GM19467 (cell line): ENCODE results near the gene TBK1.

ENCODE experiments used
- ATAC-seq: cut with Tn5 transposase; IDR thresholded peaks from one replicate; pipeline ENCODE4 v1.9.1; 2021; ENCODE audit warnings: mild to moderate bottlenecking, moderate library complexity; ENCODE audit not compliant: unreplicated experiment

The TBK1 gene

DNA sequence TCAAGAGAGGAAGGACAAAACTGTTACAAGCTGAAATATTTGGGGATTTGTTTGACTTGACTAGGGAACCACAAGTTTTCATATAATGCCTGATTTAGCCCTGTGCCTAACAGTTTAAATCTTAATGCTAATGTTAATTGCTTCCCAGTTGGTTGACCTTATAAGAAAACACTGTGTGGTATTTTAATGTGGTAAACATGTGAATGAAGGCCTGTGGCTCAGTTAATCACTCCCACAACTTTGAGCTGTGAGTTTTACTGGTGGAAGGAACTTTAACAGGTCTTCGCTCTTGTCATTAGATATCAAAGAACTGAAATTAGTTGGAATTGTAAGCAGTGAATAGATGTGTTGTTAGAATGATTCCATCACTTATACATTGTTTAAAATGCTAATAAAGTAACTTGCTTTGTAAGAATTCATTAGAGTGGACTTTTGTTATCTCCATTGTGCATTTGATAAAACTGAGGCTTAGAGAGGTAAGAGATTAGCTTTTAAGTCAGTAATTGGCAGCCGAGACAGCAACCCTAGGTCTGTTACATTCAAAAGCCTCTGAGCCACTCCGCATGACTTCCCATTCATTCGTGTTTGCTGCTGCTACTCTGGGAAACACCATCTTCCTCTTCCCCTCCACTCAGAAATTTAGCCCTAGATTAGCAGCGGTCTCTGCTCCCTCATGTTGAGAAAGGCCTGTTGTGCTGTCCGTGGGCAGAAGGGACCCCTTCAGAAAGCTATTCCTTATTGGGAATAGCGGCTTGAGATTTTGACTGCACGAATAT is 1.0 kb upstream of the TBK1 start:
- no peak for ATAC-seq

DNA sequence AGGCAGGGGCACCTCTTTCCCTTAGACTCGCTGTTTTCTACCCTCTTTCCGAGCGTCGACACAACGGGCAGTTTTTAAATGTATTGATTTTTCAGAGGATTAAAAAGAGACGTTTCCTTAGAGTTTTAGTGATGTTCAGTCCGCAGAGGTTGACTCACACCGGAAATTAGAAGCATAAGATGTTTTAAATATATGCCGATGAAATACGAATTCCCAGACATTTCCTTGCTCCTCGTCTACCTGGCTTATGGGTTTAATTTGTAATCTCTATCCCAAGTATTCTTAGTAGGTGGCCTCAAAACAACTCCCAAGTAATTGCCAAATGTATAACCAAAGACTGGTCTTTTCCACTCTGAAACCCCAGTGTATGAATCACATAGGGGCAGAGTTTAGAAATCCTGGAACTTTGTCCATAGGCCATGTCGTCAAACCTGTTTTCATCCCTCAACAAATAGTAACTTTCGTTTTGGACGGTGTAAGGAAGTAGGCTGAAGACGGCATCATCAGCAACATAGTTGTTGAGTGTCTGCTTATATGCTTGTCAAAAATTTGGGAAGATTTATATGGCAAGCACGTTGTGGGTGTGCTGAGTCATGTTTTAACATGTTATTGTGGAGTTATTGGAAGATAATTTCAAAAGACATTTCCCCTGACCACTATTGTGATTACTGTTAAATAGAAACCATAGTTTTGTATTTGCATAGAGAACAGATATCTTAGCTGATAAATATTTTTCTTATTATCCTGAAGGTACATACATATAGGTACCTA is 824 bp downstream of the TBK1 start:
- no peak for ATAC-seq

DNA sequence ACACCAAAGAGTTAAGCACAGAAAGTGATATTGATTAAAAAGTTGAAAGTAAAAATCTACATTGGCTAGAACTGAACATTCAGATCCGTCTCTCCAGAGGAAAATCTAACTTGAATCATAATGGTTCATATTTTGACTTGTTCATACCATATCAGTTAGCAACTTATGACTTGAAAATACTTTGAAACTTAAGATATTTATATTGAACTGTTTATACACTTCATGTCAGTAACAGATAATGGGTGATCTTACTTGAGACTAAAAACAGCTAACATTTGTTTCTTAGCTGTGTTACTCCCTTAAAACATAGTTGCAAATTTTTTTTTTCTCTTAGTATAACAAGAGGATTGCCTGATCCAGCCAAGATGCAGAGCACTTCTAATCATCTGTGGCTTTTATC is 3.6 kb downstream of the TBK1 start:
- ATAC-seq = no peak

DNA sequence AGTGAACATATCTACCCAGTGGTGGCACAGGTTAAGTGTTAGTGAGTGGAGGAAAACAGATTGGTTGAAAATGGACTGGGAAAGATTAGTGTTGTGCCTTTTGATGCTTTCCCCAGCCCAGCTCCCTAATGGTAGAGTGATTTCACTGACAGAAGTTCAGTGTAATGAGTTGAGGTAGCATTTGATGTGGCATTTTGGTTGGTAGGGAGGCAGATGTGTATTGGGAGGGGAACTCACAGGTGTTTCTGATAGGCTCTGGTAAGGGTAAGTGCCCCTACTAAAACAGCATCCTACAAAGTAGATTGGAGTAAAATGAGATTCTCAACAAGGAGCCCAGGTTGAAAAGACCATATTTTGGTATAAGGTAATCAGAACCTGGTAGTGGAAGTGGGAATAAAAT is 4.2 kb downstream of the TBK1 start:
- no peak for ATAC-seq

DNA sequence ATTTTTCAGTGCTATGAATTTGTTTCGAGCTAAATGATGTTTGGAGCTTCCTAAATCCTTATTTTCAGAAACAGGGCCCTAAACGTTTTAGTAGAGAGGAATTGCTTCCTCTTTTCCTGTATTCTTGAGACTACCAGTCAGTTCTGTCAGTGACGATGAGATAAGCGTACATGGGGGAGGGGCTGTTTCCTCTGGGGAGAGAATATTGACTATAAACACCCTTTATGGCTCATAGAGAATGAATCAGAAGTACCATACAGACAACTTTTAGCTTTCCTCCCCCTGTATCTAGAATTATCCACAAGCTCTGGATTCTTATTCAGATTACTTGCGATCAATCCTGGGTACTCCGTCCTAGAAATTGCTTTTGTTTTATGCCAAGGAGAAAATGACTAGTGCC is 5.1 kb downstream of the TBK1 start:
- ATAC-seq = no peak

DNA sequence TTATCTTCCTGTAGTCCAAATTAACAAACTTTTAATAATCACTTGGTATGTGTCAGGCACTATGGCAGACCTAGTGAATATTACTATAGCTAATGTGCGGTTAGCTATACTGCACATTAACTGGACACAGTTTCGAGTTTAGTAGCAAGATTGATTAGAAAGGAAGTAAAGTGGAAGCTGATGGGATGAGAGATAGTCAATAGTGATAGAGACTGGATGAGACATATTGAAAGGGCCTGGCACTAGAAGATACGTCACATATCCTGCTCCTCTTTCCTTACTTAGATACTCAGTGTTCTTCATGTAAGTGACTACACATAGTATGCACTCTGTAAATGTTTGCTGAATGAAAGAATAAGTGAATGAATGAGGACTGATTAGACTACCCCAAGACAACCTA is 5.5 kb downstream of the TBK1 start:
- ATAC-seq = no peak

DNA sequence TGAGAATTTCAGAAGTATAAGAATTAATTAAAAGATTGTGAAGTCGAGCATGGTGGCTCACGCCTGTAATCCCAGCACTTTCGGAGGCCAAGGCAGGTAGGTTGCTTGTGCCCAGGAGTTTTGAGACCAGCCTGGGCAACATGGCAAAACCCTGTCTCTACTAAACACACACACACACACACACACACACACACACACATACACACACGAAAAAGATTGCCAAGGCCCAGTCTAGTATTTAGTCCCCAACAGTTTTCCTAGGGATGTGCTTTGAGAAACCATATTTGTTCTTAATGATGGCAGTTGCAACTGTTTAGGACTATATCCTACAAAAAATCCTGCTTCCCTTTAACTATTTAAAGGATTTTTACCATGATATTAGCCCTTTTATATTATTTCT is 6.0 kb downstream of the TBK1 start:
- no peak for ATAC-seq

DNA sequence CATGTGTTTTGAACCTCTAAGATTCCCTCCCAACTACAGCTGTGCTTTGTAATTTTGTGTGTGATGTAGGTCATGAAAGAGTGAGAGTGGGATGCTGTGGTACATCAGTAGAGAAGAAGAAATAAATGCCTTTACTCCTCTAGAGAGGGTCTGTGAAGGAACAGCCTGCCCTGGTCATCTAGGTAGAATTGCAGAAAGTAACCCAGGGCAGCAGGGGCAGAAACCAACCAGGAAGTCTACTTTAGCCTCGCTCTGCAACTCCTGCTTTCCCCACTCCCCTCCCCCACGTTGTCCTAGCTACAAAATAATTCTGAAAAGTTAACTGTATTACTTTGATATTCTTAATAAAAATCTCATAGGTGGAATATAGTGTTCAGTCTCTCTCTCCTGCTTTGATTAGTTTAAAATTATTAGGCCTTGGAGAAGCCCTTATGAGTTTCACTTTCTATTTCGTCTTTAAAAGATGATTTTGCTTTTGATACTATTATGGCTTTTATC is 7.5 kb downstream of the TBK1 start:
- ATAC-seq = no peak

DNA sequence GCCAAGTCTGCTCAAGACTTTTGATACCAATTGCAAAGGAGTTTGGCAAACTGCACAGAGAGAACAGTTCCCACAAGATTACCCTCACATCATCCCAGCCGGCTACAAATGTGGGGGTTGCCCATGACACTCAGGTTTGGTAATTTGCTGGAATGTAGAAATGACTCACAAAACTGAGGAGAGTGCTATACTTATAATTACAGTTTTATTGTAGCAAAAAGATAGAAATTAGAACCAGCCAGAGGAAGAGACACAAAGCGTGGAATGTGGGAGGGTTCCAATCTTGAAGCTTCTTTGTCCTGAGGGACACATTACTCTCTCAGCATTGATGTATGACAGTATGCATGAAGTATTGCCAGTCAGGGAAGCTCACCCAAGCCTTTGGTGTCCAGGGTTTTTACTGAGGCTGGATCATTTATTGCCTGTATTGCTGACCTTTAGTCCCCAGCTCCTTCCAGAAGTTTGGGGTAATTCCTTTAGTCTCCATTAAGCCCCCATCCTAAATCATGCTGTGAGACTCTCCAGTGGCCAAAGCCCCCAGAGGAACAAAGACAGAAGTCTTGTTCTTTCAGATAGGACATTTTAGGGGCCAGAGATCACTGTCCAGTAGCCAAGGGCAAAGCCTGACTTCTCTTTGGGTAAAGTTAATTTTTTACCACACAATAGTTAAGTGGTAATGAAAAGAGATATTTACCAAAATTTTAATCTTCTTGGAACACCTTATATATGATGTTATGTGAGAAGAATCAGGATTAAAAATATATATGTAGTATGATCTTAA is 9.9 kb downstream of the TBK1 start:
- no peak for ATAC-seq

DNA sequence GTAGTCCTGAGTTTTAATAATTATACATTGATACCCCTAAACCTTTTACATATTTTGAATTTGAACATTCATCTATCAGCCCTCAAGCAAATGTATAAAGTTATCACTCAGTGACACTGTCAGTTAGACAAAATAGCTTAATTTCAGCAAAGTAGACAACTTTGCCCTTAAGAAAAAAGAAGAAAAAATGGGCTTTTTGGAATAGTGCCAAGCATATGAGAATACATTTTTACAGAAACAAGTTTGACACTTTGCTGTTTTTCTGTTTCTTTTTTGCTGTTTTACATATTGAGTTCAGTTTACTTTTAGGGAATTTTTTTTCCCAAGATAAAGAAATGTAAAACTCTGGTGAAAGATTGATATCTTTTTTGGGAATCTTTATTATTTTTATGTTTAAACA is 14.3 kb downstream of the TBK1 start:
- no peak for ATAC-seq

DNA sequence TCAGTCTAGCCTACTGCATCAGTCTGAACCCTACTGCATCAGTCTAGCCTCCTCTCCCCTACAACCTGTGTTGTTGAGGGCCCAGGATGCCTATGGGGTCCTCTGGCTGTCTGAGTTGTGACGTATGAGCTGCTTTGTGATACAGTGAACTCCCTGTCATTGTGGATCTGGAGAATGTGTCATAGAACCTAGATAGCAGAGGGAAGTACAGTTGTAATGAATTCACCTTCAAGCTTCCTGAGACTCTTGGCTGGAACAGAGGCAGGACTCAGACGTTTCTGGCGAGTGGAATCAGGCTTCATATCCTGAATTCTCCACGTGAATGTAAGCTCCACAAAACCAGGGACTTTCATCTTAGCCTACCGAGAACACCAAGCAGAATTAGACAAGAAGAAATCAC is 17.0 kb downstream of the TBK1 start:
- no peak for ATAC-seq

DNA sequence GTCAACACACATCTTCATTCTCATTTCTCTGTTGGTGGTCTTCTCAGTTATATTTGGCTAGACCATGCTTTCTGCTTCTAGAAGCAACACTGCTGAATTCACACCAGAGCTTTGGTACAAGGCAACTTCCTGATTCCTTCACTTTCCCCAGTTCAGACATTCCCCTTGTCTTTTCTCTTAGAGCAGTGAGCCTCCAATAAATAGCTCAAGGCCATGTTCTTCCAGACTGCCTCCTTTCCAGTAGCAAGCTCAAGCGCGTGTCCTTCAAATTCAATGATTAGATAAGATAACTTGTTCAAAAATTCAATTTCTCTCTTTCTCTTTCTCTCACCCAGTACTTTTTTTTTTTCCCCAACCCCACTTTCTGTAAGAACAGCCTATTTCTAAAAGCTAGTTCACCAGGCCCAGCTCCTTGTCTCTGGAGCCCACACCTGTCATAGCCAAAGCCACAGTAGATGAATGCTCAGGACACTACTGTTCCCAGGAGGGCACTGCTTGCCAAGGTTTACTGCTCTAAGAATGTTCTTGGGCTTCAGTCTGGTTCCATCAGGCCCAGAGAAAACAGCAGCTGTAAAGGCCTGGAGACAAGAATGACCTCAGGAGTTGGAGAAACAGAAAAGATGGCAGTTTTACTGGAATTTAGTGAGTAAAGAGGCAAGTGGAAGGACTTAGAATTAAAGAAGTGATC is 17.7 kb downstream of the TBK1 start:
- no peak for ATAC-seq

DNA sequence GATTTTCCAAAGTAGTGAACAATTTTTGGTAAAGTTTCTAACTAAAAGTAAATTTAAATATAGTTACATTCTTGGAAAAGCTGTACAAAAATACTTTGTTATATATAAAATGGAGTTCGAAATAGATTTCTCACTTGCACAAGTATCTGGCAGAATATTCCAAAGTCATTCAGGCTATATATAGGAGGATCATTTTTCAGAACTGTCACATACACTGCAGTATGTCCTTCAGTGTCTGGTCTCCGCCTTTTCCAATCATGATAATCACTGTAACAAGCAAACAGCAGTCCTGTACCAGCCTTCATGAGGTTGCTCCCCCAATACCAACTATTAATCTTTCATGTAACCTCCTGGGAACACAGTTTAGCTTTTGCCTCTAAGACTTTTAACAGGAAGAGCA is 18.6 kb downstream of the TBK1 start:
- ATAC-seq = no peak

DNA sequence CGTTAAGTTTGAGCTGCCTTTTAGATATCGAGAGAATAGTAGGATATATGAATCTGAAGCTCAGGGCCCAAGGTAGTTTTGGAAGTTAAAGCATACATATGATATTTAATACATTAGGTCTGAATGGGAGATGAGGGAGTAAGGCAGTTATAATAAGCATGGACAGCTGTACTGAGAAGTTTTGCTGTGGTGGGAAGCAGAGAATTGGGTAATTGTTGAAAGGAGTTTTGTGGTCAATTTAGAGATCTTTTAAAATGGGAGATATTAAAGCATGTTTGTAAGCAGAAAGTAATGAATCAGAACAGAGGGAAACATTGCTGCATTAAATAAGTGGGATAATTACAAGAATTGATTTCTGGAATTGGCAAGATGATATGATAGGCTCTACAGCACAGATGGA is 21.3 kb downstream of the TBK1 start:
- no peak for ATAC-seq

DNA sequence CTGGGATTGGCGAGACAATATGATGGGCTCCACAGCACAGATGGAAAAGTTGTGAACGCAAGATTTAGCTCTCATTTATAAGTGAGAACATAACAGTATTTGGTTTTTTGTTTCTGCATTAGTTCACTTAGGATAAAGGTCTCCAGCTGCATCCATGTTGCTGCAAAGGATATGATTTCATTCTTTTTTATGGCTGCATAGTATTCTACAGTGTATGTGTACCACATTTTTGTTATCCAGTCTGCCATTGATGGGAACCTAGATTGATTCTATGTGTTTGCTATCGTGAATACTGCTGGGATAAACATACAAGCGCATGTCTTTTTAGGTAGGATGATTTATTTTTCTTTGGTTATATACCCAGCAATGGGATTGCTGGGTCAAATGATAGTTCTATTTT is 23.6 kb downstream of the TBK1 start:
- no peak for ATAC-seq

DNA sequence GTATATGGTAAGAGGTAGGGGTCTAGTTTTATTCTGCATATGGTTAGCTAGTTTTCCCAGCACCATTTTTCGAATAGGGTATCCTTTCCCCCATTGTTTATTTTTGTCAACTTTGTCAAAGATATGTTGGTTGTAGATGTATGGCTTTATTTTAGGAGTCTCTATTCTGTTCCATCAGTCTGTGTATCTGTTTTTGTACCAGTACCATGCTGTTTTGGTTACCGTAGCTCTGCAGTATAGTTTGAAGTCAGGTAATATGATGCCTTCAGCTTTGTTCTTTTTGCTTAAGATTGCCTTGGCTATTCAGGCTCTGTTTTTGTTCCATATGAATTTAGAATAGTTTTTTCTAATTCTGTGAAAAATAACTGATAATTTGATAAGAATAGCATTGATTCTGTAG is 24.9 kb downstream of the TBK1 start:
- ATAC-seq = no peak

DNA sequence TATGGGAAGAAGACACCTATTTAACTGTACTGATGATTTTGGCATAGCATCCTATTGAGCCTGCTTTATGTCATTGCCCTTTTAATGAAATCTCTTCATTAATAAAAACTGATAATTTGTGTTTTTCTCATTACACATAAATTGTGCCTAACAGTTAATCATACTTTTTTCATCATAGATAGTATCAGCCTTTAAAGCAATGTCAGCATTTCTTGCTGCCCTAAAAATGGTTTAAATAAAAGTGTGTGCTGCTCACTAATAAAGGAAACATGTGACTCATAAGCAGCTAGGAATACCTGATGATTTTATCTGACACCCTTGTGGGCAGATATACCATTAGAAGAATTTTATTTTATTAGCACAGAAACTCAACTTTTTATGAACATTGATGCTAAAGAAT is 26.7 kb downstream of the TBK1 start:
- no peak for ATAC-seq

DNA sequence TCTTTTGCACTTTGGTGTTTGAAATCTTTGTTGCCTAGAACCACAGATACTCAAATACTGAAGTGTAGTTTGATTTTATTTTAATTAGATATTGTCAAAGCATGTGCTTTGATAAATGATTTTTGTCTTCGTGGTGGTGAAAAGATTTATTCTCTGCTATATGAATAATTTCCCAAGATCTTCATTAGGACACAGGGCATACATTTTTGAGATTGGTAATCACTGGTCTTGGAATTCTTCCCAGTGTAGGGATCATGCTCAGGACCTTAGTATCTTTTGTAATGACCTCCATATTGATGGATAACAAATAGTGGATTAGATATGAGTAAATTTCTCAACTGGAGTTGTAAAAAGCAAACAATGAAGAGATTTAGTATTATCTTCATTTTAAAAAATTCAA is 28.2 kb downstream of the TBK1 start:
- no peak for ATAC-seq

DNA sequence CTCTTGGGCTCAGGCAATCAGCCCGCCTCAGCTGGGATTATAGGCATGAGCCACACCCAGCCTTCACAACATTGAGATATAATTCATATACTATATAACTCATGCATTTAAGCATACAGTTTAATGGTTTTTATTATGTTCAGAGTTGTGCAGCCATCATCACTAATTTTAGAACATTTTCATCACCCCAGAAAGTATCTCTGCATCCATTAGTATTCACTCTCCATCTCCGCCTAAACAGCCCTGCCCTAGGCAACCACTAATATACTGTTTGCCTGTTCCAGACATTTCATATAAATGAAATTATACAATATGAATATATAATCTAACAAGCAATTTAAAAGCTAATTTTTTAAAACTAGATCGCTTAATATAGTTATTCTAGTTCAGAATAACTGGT is 34.7 kb downstream of the TBK1 start:
- no peak for ATAC-seq

DNA sequence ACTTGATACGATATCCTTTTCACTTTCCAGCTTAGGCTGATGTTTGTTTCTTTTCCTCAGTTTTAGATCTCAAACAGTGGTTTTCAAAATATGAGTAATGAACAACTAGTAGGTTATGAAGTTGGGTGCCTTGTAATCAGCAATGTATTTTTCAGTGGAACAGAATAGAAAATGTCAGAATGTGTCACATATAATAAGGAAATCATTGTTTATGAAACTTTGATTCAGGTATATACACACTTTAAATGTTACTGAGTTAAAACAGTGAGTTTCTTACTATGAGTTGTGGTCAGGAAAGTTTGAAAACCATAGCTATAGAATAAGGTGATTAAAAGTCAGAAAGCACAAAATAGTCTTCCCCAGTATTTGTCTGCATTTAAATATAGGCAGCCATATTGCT is 39.8 kb downstream of the TBK1 start:
- no peak for ATAC-seq

DNA sequence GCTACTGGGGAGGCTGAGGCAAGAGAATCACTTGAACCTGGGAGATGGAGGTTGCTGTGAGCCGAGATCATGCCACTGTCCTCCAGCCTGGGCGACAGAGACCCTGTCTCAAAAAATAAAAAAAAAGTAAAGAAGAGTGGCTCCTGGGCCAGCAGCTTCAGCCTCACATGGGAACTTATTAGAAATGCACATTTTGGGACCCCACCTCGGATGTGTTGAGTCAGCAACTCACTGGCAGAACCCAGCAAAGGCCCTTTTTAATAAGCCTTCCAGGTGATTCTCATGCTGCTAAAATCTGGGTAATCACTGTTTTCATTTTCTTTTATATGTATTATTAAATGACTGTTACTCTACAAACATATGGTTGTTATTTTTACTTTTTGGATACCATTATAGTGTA is 41.6 kb downstream of the TBK1 start:
- ATAC-seq = no peak
